Endothelial cell of umbilical vein (primary cell): ENCODE results near the gene NR5A2. TPM values are rescaled to one million over a fixed set of nuclear protein-coding genes. Genes with fewer than 3 reads are reported as not detected.

ENCODE experiments used
- BruUV-seq: library from RNA; stranded (reverse); fragments of 400-500 nt; replicated peaks from 2 replicates; lab custom pipeline; 2021; lab: Mats Ljungman, UMichigan
- CTCF ChIA-PET: fragments of 300-600, 350-600 bp; sonication (Branson Sonifier 250); formaldehyde crosslinking; loops from one replicate; lab custom pipeline; 2021; ENCODE audit warnings: antibody characterized with exemption, inconsistent platforms; lab: Charles Lee
- POLR2A ChIA-PET: fragments of 300-600, 350-600 bp; sonication (Branson Sonifier 250); formaldehyde crosslinking; loops from one replicate; lab custom pipeline; 2021; ENCODE audit warnings: antibody characterized with exemption, inconsistent platforms; lab: Charles Lee
- DNase-seq: peaks from one replicate; pipeline ENCODE4 v3.0.0-alpha.2; 2011; ENCODE audit warnings: low read depth, low spot score
- FAIRE-seq: peaks from 2 replicates; lab custom pipeline; 2011; peaks lifted over from hg19 to GRCh38; lab: Jason Lieb, UNC
- H2AFZ ChIP-seq: 2 replicates; pipeline ENCODE4 v1.6.0; 2012; ENCODE audit warnings: low read depth, low read length, control low read depth, inconsistent platforms
- H3K27ac ChIP-seq: 2 replicates; pipeline ENCODE4 v1.5.1; 2011; ENCODE audit warnings: low read depth, mild to moderate bottlenecking, control low read depth, low read length, moderate library complexity; ENCODE audit not compliant: insufficient read depth
- H3K27me3 ChIP-seq, 2 experiments: 2 replicates each; pipeline versions ENCODE4 v1.6.0 to v1.6.1; 2011; ENCODE audit warnings: low read length in 2 of 2, mixed read lengths in 1 of 2; ENCODE audit not compliant: control insufficient read depth in 2 of 2, insufficient read depth in 2 of 2
- H3K36me3 ChIP-seq, 2 experiments: 2 replicates in 1 of 2; 3 replicates in 1 of 2; pipeline ENCODE4 v1.5.1; 2011; ENCODE audit warnings: low read length in 2 of 2, mild to moderate bottlenecking in 1 of 2, moderate library complexity in 1 of 2; ENCODE audit not compliant: control insufficient read depth in 2 of 2, insufficient read depth in 2 of 2; ENCODE audit errors: extremely low read depth in 1 of 2
- H3K4me1 ChIP-seq: 3 replicates; pipeline ENCODE4 v1.5.1; 2011; ENCODE audit warnings: mild to moderate bottlenecking, low read length; ENCODE audit not compliant: control insufficient read depth, insufficient read depth; ENCODE audit errors: extremely low read depth
- H3K4me2 ChIP-seq: 2 replicates; pipeline ENCODE4 v1.6.1; 2011; ENCODE audit warnings: low read length, control low read depth, mixed read lengths; ENCODE audit not compliant: insufficient read depth
- H3K4me3 ChIP-seq, 3 experiments: fragments of 200-600 bp in 1 of 3; sonication (generic), shearing (Covaris generic) in 1 of 3; replicated peaks in 1 of 3; 2 replicates each; pipeline ENCODE4 v1.5.1; 2011 to 2016; ENCODE audit warnings: control low read depth in 3 of 3, low read length in 3 of 3, mild to moderate bottlenecking in 2 of 3, inconsistent platforms in 1 of 3, low read depth in 1 of 3, moderate library complexity in 1 of 3; ENCODE audit not compliant: insufficient read depth in 1 of 3
- H3K79me2 ChIP-seq: 2 replicates; pipeline ENCODE4 v1.6.0; 2012; ENCODE audit warnings: low read length, inconsistent platforms; ENCODE audit not compliant: control insufficient read depth, insufficient read depth
- H3K9ac ChIP-seq: replicated peaks from 2 replicates; pipeline ENCODE3; 2011; ENCODE audit warnings: low read length, control low read depth; ENCODE audit not compliant: insufficient read depth; ENCODE audit errors: extremely low read depth
- H3K9me1 ChIP-seq: replicated peaks from 3 replicates; pipeline ENCODE4 v1.6.0; 2011; ENCODE audit warnings: mild to moderate bottlenecking, low read length; ENCODE audit not compliant: control insufficient read depth, insufficient read depth; ENCODE audit errors: extremely low read depth
- H3K9me3 ChIP-seq: replicated peaks from 2 replicates; pipeline ENCODE4 v1.5.1; 2012; ENCODE audit warnings: low read length, inconsistent platforms; ENCODE audit not compliant: control insufficient read depth, insufficient read depth
- H4K20me1 ChIP-seq: replicated peaks from 2 replicates; pipeline ENCODE3; 2011; ENCODE audit warnings: mild to moderate bottlenecking, low read length; ENCODE audit not compliant: control insufficient read depth, insufficient read depth; ENCODE audit errors: extremely low read depth
- CTCF ChIP-seq, 2 donors: IDR thresholded peaks; 1 replicate in 1 of 2; 2 replicates in 1 of 2; pipeline ENCODE4 v1.5.1; 2011; ENCODE audit warnings: low read length in 2 of 2, mild to moderate bottlenecking in 2 of 2, moderate library complexity in 2 of 2, control low read depth in 1 of 2, inconsistent platforms in 1 of 2, low read depth in 1 of 2; ENCODE audit not compliant: insufficient read depth in 1 of 2; ENCODE audit errors: extremely low read depth in 1 of 2
- EZH2 ChIP-seq: IDR thresholded peaks from 2 replicates; pipeline ENCODE4 v1.6.1; 2012; ENCODE audit warnings: borderline replicate concordance, low read depth, mild to moderate bottlenecking, moderate library complexity, low read length, inconsistent platforms; ENCODE audit not compliant: severe bottlenecking
- FOS ChIP-seq: IDR thresholded peaks from 2 replicates; pipeline ENCODE4 v1.6.1; 2011; ENCODE audit warnings: mild to moderate bottlenecking, low read length, moderate library complexity, borderline replicate concordance; ENCODE audit not compliant: insufficient read depth
- GATA2 ChIP-seq: IDR thresholded peaks from 2 replicates; pipeline ENCODE4 v1.7.0; 2011; ENCODE audit warnings: low read depth, mild to moderate bottlenecking, moderate library complexity, mixed read lengths, low read length; ENCODE audit not compliant: insufficient read length, insufficient read depth
- JUN ChIP-seq: IDR thresholded peaks from 2 replicates; pipeline ENCODE4 v1.6.1; 2011; ENCODE audit warnings: borderline replicate concordance, low read depth; ENCODE audit not compliant: insufficient read length, insufficient read depth
- MAX ChIP-seq: IDR thresholded peaks from 2 replicates; pipeline ENCODE4 v1.6.1; 2011; ENCODE audit not compliant: insufficient read depth, insufficient read length
- MYC ChIP-seq: IDR thresholded peaks from one replicate; pipeline ENCODE4 v1.6.1; 2011; ENCODE audit warnings: mild to moderate bottlenecking, low read depth, low read length
- POLR2A ChIP-seq: IDR thresholded peaks from 2 replicates; pipeline ENCODE4 v1.6.1; 2012; ENCODE audit warnings: low read depth, mild to moderate bottlenecking, control low read depth, low read length
- POLR2AphosphoS5 ChIP-seq: IDR thresholded peaks from 2 replicates; pipeline ENCODE4 v1.6.1; 2012; ENCODE audit warnings: low read depth, mild to moderate bottlenecking, control low read depth, low read length, moderate library complexity; ENCODE audit not compliant: insufficient read depth
- dilution Hi-C: fragments of 300-500 bp; cut with MboI; formaldehyde crosslinking; loops from one replicate; pipeline ENCODE4 v1.15.0; 2019; ENCODE audit warnings: low sequenced_read_pairs; ENCODE audit not compliant: extremely low pct_ligation_motif_present
- intact Hi-C: fragments of 100-400 bp; cut with micrococcal nuclease; formaldehyde crosslinking; loops from one replicate; pipeline ENCODE4 v1.10.0; 2022
- polyA plus RNA-seq, 4 experiments: library from polyadenylated mRNA; depleted of rRNA in 3 of 4; stranded (reverse) in 3 of 4; unstranded in 1 of 4; fragments of >200 nt; gene quantifications; 2 replicates each; pipeline versions ENCODE4 v1.2.1 to v1.2.3, GENCODE V29; 2011 to 2012; ENCODE audit warnings: missing spikeins in 1 of 4
- total RNA-seq: library from RNA; stranded (reverse); gene quantifications from 2 replicates; pipeline ENCODE4 v1.2.3, GENCODE V29; 2021

The NR5A2 gene
- total and polyA plus RNA-seq, 2 donors (not counting 3 experiments of a cell fraction or from before 2014, with no cell fraction given) = 3.4 to 12.1 TPM

- Histone ChIP-seq H3K27ac (peak overlapping the region; percentile 94), H3K9ac (peak overlapping the region; percentile 81), H3K4me1 (peaks cover 45% of the 10 kb centered on the region), H3K9me1 (no peaks in the 10 kb centered on the region), H3K4me2 (peak overlapping the region; percentile 89), H3K4me3 (peak overlapping the region in 1 of 3 experiments; percentile 50), H3K9me3 (no peaks in the 10 kb centered on the region), H3K36me3 (no peaks in the 10 kb centered on the region), H2AFZ (peak overlapping the region; percentile 43), H3K79me2 (no peaks in the 10 kb centered on the region), H3K27me3 (no peaks in the 10 kb centered on the region), H4K20me1 (no peaks in the 10 kb centered on the region)
- FAIRE-seq (peak; percentile 95), DNase-seq (peak; percentile 99)
- CTCF ChIA-PET = interaction anchor here (1.1 to 1.6 kb wide), 3 partner anchors 15 to 63 kb away, joined by 3 read pairs; no protein-coding TSS in a partner anchor
- POLR2A ChIA-PET = interaction anchor here (1.0 kb wide), 1 partner anchor 42 kb away, joined by 3 read pairs; no protein-coding TSS in a partner anchor
- BruUV-seq = TSS peak; percentile 94
- dilution Hi-C loops (no loop called here), intact Hi-C loops (loop anchor here (1.0 to 5.0 kb wide), 13 partner anchors 14 to 804 kb away; no protein-coding TSS in a partner anchor)
- TF ChIP-seq MAX (no peak), POLR2A (peak; percentile 53), FOS (peak; percentile 91), EZH2 (no peak), GATA2 (peak; percentile 87), JUN (peak; percentile 96), CTCF (IDR thresholded peaks at IDR 0.05; ENCODE audit: extremely low read depth in 1 of 2, insufficient read depth in 1 of 2, low read depth in 1 of 2, low read length in 2 of 2) (no peak), MYC (no peak), POLR2AphosphoS5 (peak; percentile 90)
Measured at GRCh38 chr1:200075938-200076546, 48.5 kb downstream of the NR5A2 start.
